AG09309 (cell line): ENCODE results near the gene SYTL1.
A peak's percentile ranks its signal among the peaks of the same experiment; 100 is the strongest.

ENCODE experiments used
- DNase-seq: peaks from one replicate; pipeline ENCODE4 v3.0.0-alpha.2; 2010; ENCODE audit warnings: low read depth
- H3K4me3 ChIP-seq: 2 replicates; pipeline ENCODE4 v1.5.1; 2011; ENCODE audit warnings: mild to moderate bottlenecking, low read depth, low read length, moderate library complexity; ENCODE audit not compliant: control insufficient read depth
- TF ChIP-seq, protein P1 (sequence below): IDR thresholded peaks from 2 replicates; pipeline ENCODE4 v1.5.1; 2011; ENCODE audit warnings: mild to moderate bottlenecking, low read depth, low read length, inconsistent platforms; ENCODE audit not compliant: insufficient read depth, control insufficient read depth; ENCODE audit errors: missing control alignments

SYTL1 gene

DNA sequence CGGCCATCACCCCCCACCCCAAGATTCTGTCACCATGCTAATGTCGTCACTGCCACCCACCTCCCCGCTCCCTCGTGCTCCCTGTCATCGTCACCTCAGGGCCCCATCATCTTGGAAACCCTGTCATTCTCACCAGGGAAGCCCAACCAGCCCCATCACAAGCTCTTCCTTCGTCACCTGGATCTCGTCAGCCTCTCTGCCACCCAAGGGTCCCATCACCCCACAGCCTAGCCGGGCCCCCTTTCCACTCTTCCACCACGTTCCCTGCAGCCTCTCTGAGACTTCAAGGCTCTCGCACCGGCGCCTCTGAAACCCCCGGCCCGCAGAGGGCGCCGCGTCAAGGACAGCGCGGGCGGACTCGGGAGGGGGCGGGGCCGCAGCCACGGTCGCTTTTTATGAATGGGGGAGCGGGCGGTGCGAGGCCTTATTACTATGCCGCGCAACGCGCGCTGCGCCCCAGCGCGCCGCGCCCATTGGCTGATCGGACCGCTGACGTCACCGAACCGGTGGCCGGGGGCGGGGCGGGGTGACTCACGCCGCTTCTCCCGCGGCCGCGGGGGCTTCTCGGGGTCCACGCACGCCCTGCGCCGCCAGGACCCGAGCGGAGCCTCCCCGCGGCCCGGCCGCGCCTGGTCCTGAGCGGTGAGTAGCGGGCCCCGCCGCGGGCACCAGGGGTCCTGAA, 50.4 kb downstream of the SYTL1 start, which contains the start of gene GPR3:
GPR3 (plus strand) TSS at position 527 of the 682 bp plus-strand sequence. CDS start 1,177 bp downstream, outside the sequence.
- TF ChIP-seq, protein P1, sequence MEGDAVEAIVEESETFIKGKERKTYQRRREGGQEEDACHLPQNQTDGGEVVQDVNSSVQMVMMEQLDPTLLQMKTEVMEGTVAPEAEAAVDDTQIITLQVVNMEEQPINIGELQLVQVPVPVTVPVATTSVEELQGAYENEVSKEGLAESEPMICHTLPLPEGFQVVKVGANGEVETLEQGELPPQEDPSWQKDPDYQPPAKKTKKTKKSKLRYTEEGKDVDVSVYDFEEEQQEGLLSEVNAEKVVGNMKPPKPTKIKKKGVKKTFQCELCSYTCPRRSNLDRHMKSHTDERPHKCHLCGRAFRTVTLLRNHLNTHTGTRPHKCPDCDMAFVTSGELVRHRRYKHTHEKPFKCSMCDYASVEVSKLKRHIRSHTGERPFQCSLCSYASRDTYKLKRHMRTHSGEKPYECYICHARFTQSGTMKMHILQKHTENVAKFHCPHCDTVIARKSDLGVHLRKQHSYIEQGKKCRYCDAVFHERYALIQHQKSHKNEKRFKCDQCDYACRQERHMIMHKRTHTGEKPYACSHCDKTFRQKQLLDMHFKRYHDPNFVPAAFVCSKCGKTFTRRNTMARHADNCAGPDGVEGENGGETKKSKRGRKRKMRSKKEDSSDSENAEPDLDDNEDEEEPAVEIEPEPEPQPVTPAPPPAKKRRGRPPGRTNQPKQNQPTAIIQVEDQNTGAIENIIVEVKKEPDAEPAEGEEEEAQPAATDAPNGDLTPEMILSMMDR = peak; percentile 61
- peak; percentile 41 for DNase-seq
- peak within 1 kb of the TSS; percentile 68 for H3K4me3 ChIP-seq

DNA sequence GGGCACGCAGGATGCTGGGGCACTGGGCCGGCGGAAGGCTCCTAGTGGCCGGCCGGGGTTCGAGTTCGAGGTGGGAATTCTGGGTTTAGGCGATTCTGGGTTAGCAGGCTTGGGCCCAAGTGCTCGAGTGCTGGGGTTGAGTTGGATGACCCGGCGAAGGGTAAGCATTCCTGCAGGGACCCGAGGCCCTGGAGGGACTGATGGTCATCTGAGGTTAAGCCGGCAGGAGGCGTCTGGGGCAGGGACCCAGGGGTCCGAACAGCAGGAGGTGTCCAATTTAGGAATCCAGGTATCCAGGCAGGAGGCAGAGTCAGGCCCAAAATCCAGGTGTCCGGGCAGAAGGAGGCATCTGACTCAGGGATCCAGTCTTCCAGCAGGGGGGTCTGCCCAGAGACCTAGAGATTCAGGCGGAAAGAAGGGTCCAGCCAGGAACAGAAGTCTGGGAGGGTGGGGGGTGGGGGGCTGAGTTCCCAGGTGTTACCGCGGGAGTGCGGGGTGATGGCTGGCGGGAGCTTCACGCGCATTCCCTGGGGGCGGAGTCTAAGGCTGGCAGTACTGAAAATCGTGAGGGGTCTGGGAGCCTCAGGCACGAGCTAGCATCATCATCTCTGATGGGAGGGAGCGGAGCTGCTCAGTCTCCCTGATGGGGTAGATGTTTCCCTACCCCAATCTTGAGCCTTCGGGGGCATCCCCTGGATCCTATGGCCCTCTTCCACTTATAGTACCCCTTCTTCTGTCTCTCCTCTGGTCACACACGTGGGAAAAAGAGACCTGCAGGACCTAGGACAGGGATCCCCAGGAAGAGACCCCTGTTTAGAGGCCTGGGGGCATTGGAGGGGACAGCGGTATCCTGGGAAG, 51.2 kb downstream of the SYTL1 start:
- H3K4me3 ChIP-seq = peak overlapping the region; percentile 68
- DNase-seq = no peak
- TF ChIP-seq, protein P1 = peak; percentile 34

DNA sequence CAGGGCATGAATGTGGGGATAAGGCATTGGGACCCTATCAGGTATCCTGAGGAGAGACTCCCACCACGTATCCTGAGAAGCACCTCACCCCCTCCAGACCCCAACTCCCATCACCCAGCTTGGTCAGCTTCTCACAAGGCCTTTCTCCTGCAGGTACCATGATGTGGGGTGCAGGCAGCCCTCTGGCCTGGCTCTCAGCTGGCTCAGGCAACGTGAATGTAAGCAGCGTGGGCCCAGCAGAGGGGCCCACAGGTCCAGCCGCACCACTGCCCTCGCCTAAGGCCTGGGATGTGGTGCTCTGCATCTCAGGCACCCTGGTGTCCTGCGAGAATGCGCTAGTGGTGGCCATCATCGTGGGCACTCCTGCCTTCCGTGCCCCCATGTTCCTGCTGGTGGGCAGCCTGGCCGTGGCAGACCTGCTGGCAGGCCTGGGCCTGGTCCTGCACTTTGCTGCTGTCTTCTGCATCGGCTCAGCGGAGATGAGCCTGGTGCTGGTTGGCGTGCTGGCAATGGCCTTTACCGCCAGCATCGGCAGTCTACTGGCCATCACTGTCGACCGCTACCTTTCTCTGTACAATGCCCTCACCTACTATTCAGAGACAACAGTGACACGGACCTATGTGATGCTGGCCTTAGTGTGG, 51.9 kb downstream of the SYTL1 start:
- no peak for DNase-seq
- no peak overlapping the region for H3K4me3 ChIP-seq
- TF ChIP-seq, protein P1 = no peak

DNA sequence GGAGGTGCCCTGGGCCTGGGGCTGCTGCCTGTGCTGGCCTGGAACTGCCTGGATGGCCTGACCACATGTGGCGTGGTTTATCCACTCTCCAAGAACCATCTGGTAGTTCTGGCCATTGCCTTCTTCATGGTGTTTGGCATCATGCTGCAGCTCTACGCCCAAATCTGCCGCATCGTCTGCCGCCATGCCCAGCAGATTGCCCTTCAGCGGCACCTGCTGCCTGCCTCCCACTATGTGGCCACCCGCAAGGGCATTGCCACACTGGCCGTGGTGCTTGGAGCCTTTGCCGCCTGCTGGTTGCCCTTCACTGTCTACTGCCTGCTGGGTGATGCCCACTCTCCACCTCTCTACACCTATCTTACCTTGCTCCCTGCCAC, 52.4 kb downstream of the SYTL1 start:
- no peak for DNase-seq
- no peak overlapping the region for H3K4me3 ChIP-seq
- TF ChIP-seq, protein P1 = no peak

DNA sequence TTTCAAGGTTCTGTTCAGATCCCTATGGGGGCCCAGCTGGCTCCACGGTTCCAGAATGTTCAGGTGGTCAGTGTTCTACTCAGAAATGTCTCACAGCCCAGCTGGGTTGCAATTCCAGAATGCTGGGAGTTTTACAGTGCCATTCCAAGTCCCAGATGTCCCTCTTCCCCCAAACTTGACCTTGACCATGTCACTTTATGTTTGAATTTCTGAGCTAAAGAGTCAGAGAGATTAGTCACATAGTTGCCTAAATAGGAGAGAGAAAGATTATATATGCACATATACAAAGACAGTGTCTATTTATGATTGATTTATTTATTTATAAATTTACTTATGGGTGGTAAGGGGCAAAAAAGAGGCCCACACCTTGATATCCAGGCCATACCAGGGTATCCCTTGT, 53.1 kb downstream of the SYTL1 start:
- DNase-seq = no peak
- TF ChIP-seq, protein P1 = no peak

DNA sequence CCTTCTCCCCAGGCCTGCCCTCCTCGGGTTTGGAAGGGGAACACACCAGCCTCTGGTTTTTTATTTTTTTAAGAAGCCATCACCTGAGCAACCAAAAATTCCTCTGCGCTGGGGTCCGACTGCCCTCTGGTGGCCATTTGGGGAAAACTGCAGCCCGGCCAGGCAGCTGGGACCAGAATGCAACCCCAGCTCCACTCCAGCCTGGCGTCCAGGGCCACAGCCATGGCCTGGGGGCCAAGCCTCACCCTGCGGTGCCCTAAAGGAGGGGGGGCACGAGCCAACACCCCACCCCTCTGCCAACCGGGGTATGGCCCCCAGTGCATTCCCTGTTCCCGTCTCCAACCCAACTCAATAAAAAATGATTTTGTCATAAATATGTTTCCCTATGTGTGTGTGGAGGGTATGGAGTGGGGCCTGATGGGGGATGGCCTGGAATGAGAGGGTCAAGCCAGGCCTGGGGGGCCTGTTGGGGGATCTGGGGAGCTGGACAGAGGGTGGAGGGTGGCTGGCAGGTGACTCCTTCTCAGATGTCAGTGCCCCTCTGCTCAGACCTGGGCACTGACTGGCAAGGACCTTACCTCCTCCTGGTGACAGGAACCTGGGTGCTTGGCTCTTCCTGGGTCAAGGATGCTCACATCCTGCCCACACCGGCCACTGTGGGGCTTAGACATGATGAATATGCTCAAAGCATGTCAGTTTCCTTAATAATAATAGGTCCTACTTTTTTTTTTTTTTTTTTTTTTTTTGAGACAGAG, 53.8 kb downstream of the SYTL1 start:
- TF ChIP-seq, protein P1 = peak; percentile 97
- no peak for DNase-seq
- no peak overlapping the region for H3K4me3 ChIP-seq

More for the DNA sequence above, 53.1 kb downstream of the SYTL1 start:
- H3K4me3 ChIP-seq = no peak overlapping the region
